WTC11 (cell line): Measurements from ENCODE around the gene SLC23A2. TPM values are rescaled to one million over a fixed set of nuclear protein-coding genes. Genes with fewer than 3 reads are reported as not detected.

Experiments used
- ATAC-seq: fragments of 200-7000 bp; cut with Tn5 transposase; 2 replicates; pipeline ENCODE4 v1.10.0; 2021; ENCODE audit warnings: mild to moderate bottlenecking, moderate library complexity
- CTCF ChIA-PET: fragments of 300-600 bp; sonication (Branson Sonifier 250); formaldehyde crosslinking; loops from one replicate; lab custom pipeline; 2021; ENCODE audit warnings: antibody characterized with exemption; lab: Charles Lee
- POLR2A ChIA-PET: fragments of 350-600 bp; sonication (Branson Sonifier 250); formaldehyde crosslinking; loops from one replicate; lab custom pipeline; 2021; ENCODE audit warnings: antibody characterized with exemption; lab: Charles Lee
- DNase-seq: peaks from one replicate; pipeline ENCODE4 v3.0.0; 2021; ENCODE audit warnings: low spot score
- H3K27ac Mint-ChIP-seq: 2 replicates; pipeline ENCODE4 v1.8.0; 2021; ENCODE audit warnings: mixed read lengths
- H3K27me3 Mint-ChIP-seq: 2 replicates; pipeline ENCODE4 v1.8.0; 2021; ENCODE audit warnings: low read depth, mild to moderate bottlenecking, moderate library complexity, mixed read lengths
- H3K36me3 Mint-ChIP-seq: 2 replicates; pipeline ENCODE4 v1.8.0; 2021; ENCODE audit warnings: mixed read lengths
- H3K4me1 Mint-ChIP-seq: 2 replicates; pipeline ENCODE4 v1.8.0; 2022; ENCODE audit warnings: mixed read lengths
- H3K4me3 Mint-ChIP-seq: 2 replicates; pipeline ENCODE4 v1.8.0; 2021; ENCODE audit warnings: mild to moderate bottlenecking, moderate library complexity, mixed read lengths
- H3K9me3 Mint-ChIP-seq: 2 replicates; pipeline ENCODE4 v1.8.0; 2021; ENCODE audit warnings: mixed read lengths
- CREM ChIP-seq: sonication (generic); formaldehyde crosslinking; IDR thresholded peaks from 2 replicates; pipeline ENCODE4 v1.8.1; 2022; ENCODE audit warnings: mild to moderate bottlenecking, missing genetic modification reagents, moderate library complexity
- CTCF ChIP-seq: fragments of 200-600 bp; IDR thresholded peaks from 2 replicates; pipeline ENCODE4 v1.8.0; 2022; ENCODE audit warnings: antibody characterized with exemption
- JUN ChIP-seq: sonication (generic); formaldehyde crosslinking; IDR thresholded peaks from 2 replicates; pipeline ENCODE4 v1.8.0; 2023; ENCODE audit warnings: mild to moderate bottlenecking, missing genetic modification reagents
- NFYB ChIP-seq: sonication (generic); formaldehyde crosslinking; conservative IDR thresholded peaks from 2 replicates; pipeline ENCODE4 v1.8.0; 2022; ENCODE audit warnings: low read depth, missing genetic modification reagents
- NR2C2 ChIP-seq: sonication (generic); formaldehyde crosslinking; IDR thresholded peaks from 2 replicates; pipeline ENCODE4 v1.8.0; 2022; ENCODE audit warnings: mild to moderate bottlenecking, missing genetic modification reagents
- SOX15 ChIP-seq: fragments of 250-450 bp; sonication (Bioruptor Pico); IDR thresholded peaks from 2 replicates; pipeline ENCODE4 v1.9.0; 2021; ENCODE audit warnings: mild to moderate bottlenecking
- ZBTB43 ChIP-seq: sonication (generic); formaldehyde crosslinking; IDR thresholded peaks from 2 replicates; pipeline ENCODE4 v1.8.1; 2023; ENCODE audit warnings: mild to moderate bottlenecking, missing genetic modification reagents
- ZNF138 ChIP-seq: sonication (generic); formaldehyde crosslinking; conservative IDR thresholded peaks from 2 replicates; pipeline ENCODE4 v1.8.1; 2022; ENCODE audit warnings: mild to moderate bottlenecking, moderate library complexity, missing genetic modification reagents
- ZNF416 ChIP-seq: fragments of 250-450 bp; sonication (Bioruptor Pico); IDR thresholded peaks from 2 replicates; pipeline ENCODE4 v1.9.0; 2021; ENCODE audit warnings: mild to moderate bottlenecking, inconsistent platforms
- ZNF423 ChIP-seq: fragments of 250-450 bp; sonication (Bioruptor Pico); IDR thresholded peaks from 2 replicates; pipeline ENCODE4 v2.1.2; 2022; ENCODE audit warnings: mild to moderate bottlenecking, moderate library complexity
- ZSCAN18 ChIP-seq: fragments of 250-450 bp; sonication (Bioruptor Pico); IDR thresholded peaks from 2 replicates; pipeline ENCODE4 v2.1.2; 2022; ENCODE audit warnings: mild to moderate bottlenecking, moderate library complexity
- total RNA-seq: library from RNA; stranded (reverse); gene quantifications from 3 replicates; pipeline ENCODE4 v1.2.3, GENCODE V29; 2021
- TF ChIP-seq, protein P1 (sequence below): sonication (generic); formaldehyde crosslinking; IDR thresholded peaks from 2 replicates; pipeline ENCODE4 v1.8.1; 2023; ENCODE audit warnings: mild to moderate bottlenecking, missing genetic modification reagents
- TF ChIP-seq, protein P2 (sequence below): sonication (generic); formaldehyde crosslinking; IDR thresholded peaks from 2 replicates; pipeline ENCODE4 v1.8.0; 2022; ENCODE audit warnings: mild to moderate bottlenecking, missing genetic modification reagents
- TF ChIP-seq, protein P3 (sequence below): sonication (generic); formaldehyde crosslinking; IDR thresholded peaks from 2 replicates; pipeline ENCODE4 v1.8.0; 2023; ENCODE audit warnings: missing genetic modification reagents, mild to moderate bottlenecking, borderline replicate concordance
- TF ChIP-seq, protein P4 (sequence below): sonication (generic); formaldehyde crosslinking; conservative IDR thresholded peaks from 2 replicates; pipeline ENCODE4 v1.8.1; 2022; ENCODE audit warnings: mild to moderate bottlenecking, missing genetic modification reagents
- TF ChIP-seq, protein P5 (sequence below): sonication (generic); formaldehyde crosslinking; IDR thresholded peaks from 2 replicates; pipeline ENCODE4 v1.8.1; 2023; ENCODE audit warnings: mild to moderate bottlenecking, missing genetic modification reagents, moderate library complexity
- TF ChIP-seq, protein P6 (sequence below): sonication (generic); formaldehyde crosslinking; IDR thresholded peaks from 2 replicates; pipeline ENCODE4 v1.8.1; 2022; ENCODE audit warnings: low read depth, mild to moderate bottlenecking, moderate library complexity, missing genetic modification reagents, borderline replicate concordance
- TF ChIP-seq, protein P7 (sequence below): fragments of 250-450 bp; sonication (Bioruptor Pico); IDR thresholded peaks from 2 replicates; pipeline ENCODE4 v1.9.0; 2021; ENCODE audit warnings: mild to moderate bottlenecking, borderline replicate concordance

SLC23A2 gene
- total RNA-seq, 1 experiment from 2014 or later = 14.5 TPM

DNA sequence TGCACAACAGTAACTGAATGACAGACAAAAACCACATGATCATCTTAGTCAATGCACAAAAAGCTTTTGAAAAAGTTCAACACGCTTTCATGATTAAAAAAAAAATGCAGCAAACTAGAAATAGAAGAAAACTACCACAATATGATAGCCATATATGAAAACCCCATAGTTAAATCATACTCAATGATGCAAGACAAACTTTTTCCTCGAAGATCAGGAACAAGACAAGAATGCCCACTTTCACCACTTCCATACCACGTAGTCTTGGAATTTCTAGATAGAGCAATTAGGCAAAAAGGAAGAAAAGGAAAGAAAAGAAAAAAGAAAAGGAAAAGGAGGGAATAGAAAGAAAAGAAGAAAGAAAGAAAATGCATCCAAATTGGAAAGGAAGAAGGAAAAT is 44.6 kb upstream of the SLC23A2 start:
- H3K27ac Mint-ChIP-seq = no peak overlapping the region
- H3K36me3 Mint-ChIP-seq = no peaks in the 10 kb centered on the region
- no peaks in the 10 kb centered on the region for H3K4me1 Mint-ChIP-seq
- H3K27me3 Mint-ChIP-seq = no peaks in the 10 kb centered on the region
- TF ChIP-seq CREM (CRISPR knock-in tag) (no peak), JUN (CRISPR knock-in tag) (no peak), ZSCAN18 (no peak), ZNF423 (no peak), ZBTB43 (CRISPR knock-in tag) (no peak), CTCF (no peak), ZNF416 (no peak), ZNF138 (no peak), SOX15 (no peak), NFYB (CRISPR knock-in tag) (no peak), NR2C2 (CRISPR knock-in tag) (no peak)
- TF ChIP-seq, protein P1, sequence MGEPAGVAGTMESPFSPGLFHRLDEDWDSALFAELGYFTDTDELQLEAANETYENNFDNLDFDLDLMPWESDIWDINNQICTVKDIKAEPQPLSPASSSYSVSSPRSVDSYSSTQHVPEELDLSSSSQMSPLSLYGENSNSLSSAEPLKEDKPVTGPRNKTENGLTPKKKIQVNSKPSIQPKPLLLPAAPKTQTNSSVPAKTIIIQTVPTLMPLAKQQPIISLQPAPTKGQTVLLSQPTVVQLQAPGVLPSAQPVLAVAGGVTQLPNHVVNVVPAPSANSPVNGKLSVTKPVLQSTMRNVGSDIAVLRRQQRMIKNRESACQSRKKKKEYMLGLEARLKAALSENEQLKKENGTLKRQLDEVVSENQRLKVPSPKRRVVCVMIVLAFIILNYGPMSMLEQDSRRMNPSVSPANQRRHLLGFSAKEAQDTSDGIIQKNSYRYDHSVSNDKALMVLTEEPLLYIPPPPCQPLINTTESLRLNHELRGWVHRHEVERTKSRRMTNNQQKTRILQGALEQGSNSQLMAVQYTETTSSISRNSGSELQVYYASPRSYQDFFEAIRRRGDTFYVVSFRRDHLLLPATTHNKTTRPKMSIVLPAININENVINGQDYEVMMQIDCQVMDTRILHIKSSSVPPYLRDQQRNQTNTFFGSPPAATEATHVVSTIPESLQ = no peak
- TF ChIP-seq, protein P2, sequence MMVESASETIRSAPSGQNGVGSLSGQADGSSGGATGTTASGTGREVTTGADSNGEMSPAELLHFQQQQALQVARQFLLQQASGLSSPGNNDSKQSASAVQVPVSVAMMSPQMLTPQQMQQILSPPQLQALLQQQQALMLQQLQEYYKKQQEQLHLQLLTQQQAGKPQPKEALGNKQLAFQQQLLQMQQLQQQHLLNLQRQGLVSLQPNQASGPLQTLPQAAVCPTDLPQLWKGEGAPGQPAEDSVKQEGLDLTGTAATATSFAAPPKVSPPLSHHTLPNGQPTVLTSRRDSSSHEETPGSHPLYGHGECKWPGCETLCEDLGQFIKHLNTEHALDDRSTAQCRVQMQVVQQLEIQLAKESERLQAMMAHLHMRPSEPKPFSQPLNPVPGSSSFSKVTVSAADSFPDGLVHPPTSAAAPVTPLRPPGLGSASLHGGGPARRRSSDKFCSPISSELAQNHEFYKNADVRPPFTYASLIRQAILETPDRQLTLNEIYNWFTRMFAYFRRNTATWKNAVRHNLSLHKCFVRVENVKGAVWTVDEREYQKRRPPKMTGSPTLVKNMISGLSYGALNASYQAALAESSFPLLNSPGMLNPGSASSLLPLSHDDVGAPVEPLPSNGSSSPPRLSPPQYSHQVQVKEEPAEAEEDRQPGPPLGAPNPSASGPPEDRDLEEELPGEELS = no peak
- TF ChIP-seq, protein P3, sequence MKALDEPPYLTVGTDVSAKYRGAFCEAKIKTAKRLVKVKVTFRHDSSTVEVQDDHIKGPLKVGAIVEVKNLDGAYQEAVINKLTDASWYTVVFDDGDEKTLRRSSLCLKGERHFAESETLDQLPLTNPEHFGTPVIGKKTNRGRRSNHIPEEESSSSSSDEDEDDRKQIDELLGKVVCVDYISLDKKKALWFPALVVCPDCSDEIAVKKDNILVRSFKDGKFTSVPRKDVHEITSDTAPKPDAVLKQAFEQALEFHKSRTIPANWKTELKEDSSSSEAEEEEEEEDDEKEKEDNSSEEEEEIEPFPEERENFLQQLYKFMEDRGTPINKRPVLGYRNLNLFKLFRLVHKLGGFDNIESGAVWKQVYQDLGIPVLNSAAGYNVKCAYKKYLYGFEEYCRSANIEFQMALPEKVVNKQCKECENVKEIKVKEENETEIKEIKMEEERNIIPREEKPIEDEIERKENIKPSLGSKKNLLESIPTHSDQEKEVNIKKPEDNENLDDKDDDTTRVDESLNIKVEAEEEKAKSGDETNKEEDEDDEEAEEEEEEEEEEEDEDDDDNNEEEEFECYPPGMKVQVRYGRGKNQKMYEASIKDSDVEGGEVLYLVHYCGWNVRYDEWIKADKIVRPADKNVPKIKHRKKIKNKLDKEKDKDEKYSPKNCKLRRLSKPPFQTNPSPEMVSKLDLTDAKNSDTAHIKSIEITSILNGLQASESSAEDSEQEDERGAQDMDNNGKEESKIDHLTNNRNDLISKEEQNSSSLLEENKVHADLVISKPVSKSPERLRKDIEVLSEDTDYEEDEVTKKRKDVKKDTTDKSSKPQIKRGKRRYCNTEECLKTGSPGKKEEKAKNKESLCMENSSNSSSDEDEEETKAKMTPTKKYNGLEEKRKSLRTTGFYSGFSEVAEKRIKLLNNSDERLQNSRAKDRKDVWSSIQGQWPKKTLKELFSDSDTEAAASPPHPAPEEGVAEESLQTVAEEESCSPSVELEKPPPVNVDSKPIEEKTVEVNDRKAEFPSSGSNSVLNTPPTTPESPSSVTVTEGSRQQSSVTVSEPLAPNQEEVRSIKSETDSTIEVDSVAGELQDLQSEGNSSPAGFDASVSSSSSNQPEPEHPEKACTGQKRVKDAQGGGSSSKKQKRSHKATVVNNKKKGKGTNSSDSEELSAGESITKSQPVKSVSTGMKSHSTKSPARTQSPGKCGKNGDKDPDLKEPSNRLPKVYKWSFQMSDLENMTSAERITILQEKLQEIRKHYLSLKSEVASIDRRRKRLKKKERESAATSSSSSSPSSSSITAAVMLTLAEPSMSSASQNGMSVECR = no peak
- TF ChIP-seq, protein P4, sequence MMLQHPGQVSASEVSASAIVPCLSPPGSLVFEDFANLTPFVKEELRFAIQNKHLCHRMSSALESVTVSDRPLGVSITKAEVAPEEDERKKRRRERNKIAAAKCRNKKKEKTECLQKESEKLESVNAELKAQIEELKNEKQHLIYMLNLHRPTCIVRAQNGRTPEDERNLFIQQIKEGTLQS (CRISPR knock-in tag) = no peak
- TF ChIP-seq, protein P5, sequence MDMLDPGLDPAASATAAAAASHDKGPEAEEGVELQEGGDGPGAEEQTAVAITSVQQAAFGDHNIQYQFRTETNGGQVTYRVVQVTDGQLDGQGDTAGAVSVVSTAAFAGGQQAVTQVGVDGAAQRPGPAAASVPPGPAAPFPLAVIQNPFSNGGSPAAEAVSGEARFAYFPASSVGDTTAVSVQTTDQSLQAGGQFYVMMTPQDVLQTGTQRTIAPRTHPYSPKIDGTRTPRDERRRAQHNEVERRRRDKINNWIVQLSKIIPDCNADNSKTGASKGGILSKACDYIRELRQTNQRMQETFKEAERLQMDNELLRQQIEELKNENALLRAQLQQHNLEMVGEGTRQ (CRISPR knock-in tag) = no peak
- TF ChIP-seq, protein P6, sequence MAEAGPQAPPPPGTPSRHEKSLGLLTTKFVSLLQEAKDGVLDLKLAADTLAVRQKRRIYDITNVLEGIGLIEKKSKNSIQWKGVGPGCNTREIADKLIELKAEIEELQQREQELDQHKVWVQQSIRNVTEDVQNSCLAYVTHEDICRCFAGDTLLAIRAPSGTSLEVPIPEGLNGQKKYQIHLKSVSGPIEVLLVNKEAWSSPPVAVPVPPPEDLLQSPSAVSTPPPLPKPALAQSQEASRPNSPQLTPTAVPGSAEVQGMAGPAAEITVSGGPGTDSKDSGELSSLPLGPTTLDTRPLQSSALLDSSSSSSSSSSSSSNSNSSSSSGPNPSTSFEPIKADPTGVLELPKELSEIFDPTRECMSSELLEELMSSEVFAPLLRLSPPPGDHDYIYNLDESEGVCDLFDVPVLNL (CRISPR knock-in tag) = no peak
- TF ChIP-seq, protein P7, sequence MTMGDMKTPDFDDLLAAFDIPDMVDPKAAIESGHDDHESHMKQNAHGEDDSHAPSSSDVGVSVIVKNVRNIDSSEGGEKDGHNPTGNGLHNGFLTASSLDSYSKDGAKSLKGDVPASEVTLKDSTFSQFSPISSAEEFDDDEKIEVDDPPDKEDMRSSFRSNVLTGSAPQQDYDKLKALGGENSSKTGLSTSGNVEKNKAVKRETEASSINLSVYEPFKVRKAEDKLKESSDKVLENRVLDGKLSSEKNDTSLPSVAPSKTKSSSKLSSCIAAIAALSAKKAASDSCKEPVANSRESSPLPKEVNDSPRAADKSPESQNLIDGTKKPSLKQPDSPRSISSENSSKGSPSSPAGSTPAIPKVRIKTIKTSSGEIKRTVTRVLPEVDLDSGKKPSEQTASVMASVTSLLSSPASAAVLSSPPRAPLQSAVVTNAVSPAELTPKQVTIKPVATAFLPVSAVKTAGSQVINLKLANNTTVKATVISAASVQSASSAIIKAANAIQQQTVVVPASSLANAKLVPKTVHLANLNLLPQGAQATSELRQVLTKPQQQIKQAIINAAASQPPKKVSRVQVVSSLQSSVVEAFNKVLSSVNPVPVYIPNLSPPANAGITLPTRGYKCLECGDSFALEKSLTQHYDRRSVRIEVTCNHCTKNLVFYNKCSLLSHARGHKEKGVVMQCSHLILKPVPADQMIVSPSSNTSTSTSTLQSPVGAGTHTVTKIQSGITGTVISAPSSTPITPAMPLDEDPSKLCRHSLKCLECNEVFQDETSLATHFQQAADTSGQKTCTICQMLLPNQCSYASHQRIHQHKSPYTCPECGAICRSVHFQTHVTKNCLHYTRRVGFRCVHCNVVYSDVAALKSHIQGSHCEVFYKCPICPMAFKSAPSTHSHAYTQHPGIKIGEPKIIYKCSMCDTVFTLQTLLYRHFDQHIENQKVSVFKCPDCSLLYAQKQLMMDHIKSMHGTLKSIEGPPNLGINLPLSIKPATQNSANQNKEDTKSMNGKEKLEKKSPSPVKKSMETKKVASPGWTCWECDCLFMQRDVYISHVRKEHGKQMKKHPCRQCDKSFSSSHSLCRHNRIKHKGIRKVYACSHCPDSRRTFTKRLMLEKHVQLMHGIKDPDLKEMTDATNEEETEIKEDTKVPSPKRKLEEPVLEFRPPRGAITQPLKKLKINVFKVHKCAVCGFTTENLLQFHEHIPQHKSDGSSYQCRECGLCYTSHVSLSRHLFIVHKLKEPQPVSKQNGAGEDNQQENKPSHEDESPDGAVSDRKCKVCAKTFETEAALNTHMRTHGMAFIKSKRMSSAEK (CRISPR knock-in tag) = no peak
- TF ChIP-seq, all 79 proteins: peak for 0
- ATAC-seq (no peak), DNase-seq (no peak)
- ChIA-PET POLR2A (no interaction called here), CTCF (no interaction called here)
- H3K9me3 Mint-ChIP-seq = no peaks in the 10 kb centered on the region
- H3K4me3 Mint-ChIP-seq = no peak overlapping the region
